ENCODE results near the gene HJV. TPM values are rescaled to one million over a fixed set of nuclear protein-coding genes. Genes with fewer than 3 reads are reported as not detected.

HJV gene
- total and polyA plus RNA-seq, 2 donors from 2014 or later: 1.3 TPM; not detected in 1

GRCh38 chr1:145986551-145986950 is 35.0 kb downstream of the HJV start:
- intact Hi-C loops (cut with DNase I): no loop called here
- H3K9ac ChIP-seq (ENCODE audit: low read length in 3 of 3): peak overlapping the region in 2 of 3 donors; percentile 4 to 27
- DNase-seq (no peak), FAIRE-seq (no peak)
- H3K36me3 ChIP-seq (ENCODE audit: control insufficient read depth in 2 of 3, insufficient read depth in 3 of 3, low read length in 3 of 3): no peaks in the 10 kb centered on the region
- no peak overlapping the region for H3K4me3 ChIP-seq (ENCODE audit: low read length in 3 of 3)
- H3K27ac ChIP-seq (ENCODE audit: low read depth in 2 of 2, low read length in 2 of 2): peak overlapping the region; percentile 82 to 84
- H3K9me3 ChIP-seq (ENCODE audit: control insufficient read depth in 2 of 3, insufficient read depth in 1 of 3, low read length in 3 of 3): no peaks in the 10 kb centered on the region
- peaks cover 0 to 36% (median 30%) of the 10 kb centered on the region in 3 donors for H3K4me1 ChIP-seq (ENCODE audit: control insufficient read depth in 2 of 3, insufficient read depth in 2 of 3, low read depth in 1 of 3, low read length in 3 of 3)
- no peak for TF ChIP-seq CTCF (IDR thresholded peaks at IDR 0.05; ENCODE audit: borderline replicate concordance, extremely low read depth, insufficient read depth)
- H3K27me3 ChIP-seq (ENCODE audit: control insufficient read depth, insufficient read depth, low read length): no peaks in the 10 kb centered on the region

DNA sequence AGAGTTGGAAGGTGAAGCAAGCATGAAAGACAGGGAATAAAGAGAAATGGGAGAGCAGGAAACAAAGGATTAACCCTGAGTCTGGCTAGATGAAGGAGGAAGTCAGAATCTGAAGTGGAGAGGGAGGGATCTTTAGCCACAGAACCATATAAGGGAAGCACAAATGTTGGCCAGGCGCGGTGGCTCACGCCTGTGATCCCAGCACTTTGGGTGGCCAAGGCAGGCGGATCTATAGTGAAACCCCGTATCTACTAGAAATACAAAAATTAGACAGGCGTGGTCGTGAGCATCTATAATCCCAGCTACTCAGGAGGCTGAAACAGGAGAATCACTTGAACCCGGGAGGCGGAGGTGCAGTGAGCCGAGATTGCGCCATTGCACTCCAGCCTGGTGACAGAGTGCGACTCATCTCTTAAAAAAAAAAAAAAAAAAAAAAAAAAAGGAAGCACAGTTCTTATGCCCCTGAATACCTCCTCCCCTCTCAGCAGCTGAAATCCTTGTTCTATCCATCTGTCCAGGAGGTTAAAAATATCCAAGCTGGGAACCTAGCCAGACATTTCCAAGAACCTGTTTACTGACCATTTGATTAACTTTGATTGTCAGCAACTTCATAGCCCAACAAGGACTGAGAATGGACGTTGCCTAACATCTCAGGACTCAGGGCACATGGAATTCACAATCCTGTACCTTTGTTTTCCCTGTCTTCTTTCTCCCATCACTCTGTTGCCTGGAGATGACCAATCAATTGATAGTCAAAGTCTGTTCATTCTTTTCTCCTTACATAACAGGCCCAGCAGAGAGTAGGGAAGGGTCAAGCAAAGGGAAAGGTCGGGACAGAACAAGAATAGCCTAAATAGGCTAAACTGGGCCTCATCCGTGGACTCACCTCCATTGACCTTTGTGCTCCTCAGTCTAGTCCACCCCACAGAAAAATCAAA is 35.8 kb downstream of the HJV start:
- H3K9ac ChIP-seq (ENCODE audit: low read length in 3 of 3): peak overlapping the region in 2 of 3 donors; percentile 4 to 27
- H3K4me1 ChIP-seq (ENCODE audit: control insufficient read depth in 2 of 3, insufficient read depth in 2 of 3, low read depth in 1 of 3, low read length in 3 of 3): peaks cover 0 to 37% (median 31%) of the 10 kb centered on the region in 3 donors
- FAIRE-seq (peak; percentile 72), DNase-seq (peak in 1 of 5 donors; percentile 69)
- no peaks in the 10 kb centered on the region for H3K36me3 ChIP-seq (ENCODE audit: control insufficient read depth in 2 of 3, insufficient read depth in 3 of 3, low read length in 3 of 3)
- H3K27ac ChIP-seq (ENCODE audit: low read depth in 2 of 2, low read length in 2 of 2): peak overlapping the region; percentile 84 to 91
- TF ChIP-seq CTCF (IDR thresholded peaks at IDR 0.05; ENCODE audit: borderline replicate concordance, extremely low read depth, insufficient read depth): no peak
- intact Hi-C loops (cut with DNase I): no loop called here
- no peaks in the 10 kb centered on the region for H3K9me3 ChIP-seq (ENCODE audit: control insufficient read depth in 2 of 3, insufficient read depth in 1 of 3, low read length in 3 of 3)
- H3K4me3 ChIP-seq (ENCODE audit: low read length in 3 of 3): peak overlapping the region in 2 of 3 donors; percentile 3 to 35
- H3K27me3 ChIP-seq (ENCODE audit: control insufficient read depth, insufficient read depth, low read length): no peaks in the 10 kb centered on the region

- FAIRE-seq: no peak
Measured at GRCh38 chr1:145985129-145985501, 36.4 kb downstream of the HJV start.

More at GRCh38 chr1:145985129-145985501, 36.4 kb downstream of the HJV start:
- intact Hi-C loops (cut with DNase I): no loop called here
- H3K4me3 ChIP-seq (ENCODE audit: low read length in 3 of 3): peak overlapping the region in 1 of 3 donors; percentile 35
- no peaks in the 10 kb centered on the region for H3K27me3 ChIP-seq (ENCODE audit: control insufficient read depth, insufficient read depth, low read length)
- H3K36me3 ChIP-seq (ENCODE audit: control insufficient read depth in 2 of 3, insufficient read depth in 3 of 3, low read length in 3 of 3): no peaks in the 10 kb centered on the region
- peaks cover 0 to 41% (median 37%) of the 10 kb centered on the region in 3 donors for H3K4me1 ChIP-seq (ENCODE audit: control insufficient read depth in 2 of 3, insufficient read depth in 2 of 3, low read depth in 1 of 3, low read length in 3 of 3)
- no peaks in the 10 kb centered on the region for H3K9me3 ChIP-seq (ENCODE audit: control insufficient read depth in 2 of 3, insufficient read depth in 1 of 3, low read length in 3 of 3)
- peak overlapping the region in 2 of 3 donors; percentile 1 to 7 for H3K9ac ChIP-seq (ENCODE audit: low read length in 3 of 3)
- TF ChIP-seq CTCF (IDR thresholded peaks at IDR 0.05; ENCODE audit: borderline replicate concordance, extremely low read depth, insufficient read depth): no peak
- H3K27ac ChIP-seq (ENCODE audit: low read depth in 2 of 2, low read length in 2 of 2): peak overlapping the region; percentile 84 to 91
- DNase-seq: no peak
